HEK293T (cell line): ENCODE measurements around the gene PARD6A.

Experiments used
- CTCF ChIA-PET: fragments of 350-600 bp; formaldehyde crosslinking; extraction: SDS; loops from one replicate; lab custom pipeline; 2021; ENCODE audit warnings: antibody characterized with exemption, inconsistent platforms; lab: Yijun Ruan, JAX
- POLR2A ChIA-PET: fragments of 350-600 bp; formaldehyde crosslinking; extraction: SDS; loops from one replicate; lab custom pipeline; 2020; ENCODE audit warnings: antibody characterized with exemption, inconsistent platforms; lab: Yijun Ruan, JAX
- DNase-seq: peaks from one replicate; pipeline ENCODE4 v3.0.0; 2012; ENCODE audit warnings: mixed read lengths; ENCODE audit errors: extremely low spot score
- ARNT ChIP-seq: fragments of 450-650 bp; IDR thresholded peaks from 2 replicates; pipeline ENCODE4 v1.6.1; 2017; ENCODE audit warnings: mild to moderate bottlenecking
- BHLHE40 ChIP-seq: fragments of 450-650 bp; IDR thresholded peaks from 2 replicates; pipeline ENCODE4 v1.6.1; 2016; ENCODE audit warnings: mild to moderate bottlenecking, moderate library complexity, borderline replicate concordance
- CTBP1 ChIP-seq: fragments of 450-650 bp; IDR thresholded peaks from 2 replicates; pipeline ENCODE4 v1.6.1; 2016; ENCODE audit warnings: borderline replicate concordance
- ELF4 ChIP-seq: fragments of 450-650 bp; IDR thresholded peaks from 2 replicates; pipeline ENCODE4 v1.6.1; 2017; ENCODE audit warnings: antibody characterized with exemption
- FOXA1 ChIP-seq: fragments of 450-650 bp; IDR thresholded peaks from 2 replicates; pipeline ENCODE4 v1.6.1; 2016; ENCODE audit warnings: mild to moderate bottlenecking
- FOXK2 ChIP-seq: fragments of 450-650 bp; IDR thresholded peaks from 2 replicates; pipeline ENCODE4 v1.6.1; 2016; ENCODE audit warnings: mild to moderate bottlenecking
- FOXM1 ChIP-seq: fragments of 450-650 bp; IDR thresholded peaks from 2 replicates; pipeline ENCODE4 v1.6.1; 2017; ENCODE audit warnings: mild to moderate bottlenecking, borderline replicate concordance
- HDGF ChIP-seq: fragments of 450-650 bp; IDR thresholded peaks from 2 replicates; pipeline ENCODE4 v1.6.1; 2017; ENCODE audit warnings: antibody characterized with exemption, borderline replicate concordance
- L3MBTL2 ChIP-seq: fragments of 450-650 bp; conservative IDR thresholded peaks from 2 replicates; pipeline ENCODE4 v1.6.1; 2016; ENCODE audit warnings: mild to moderate bottlenecking
- LEF1 ChIP-seq: fragments of 450-650 bp; IDR thresholded peaks from 2 replicates; pipeline ENCODE4 v1.6.1; 2017; ENCODE audit warnings: mild to moderate bottlenecking, borderline replicate concordance
- NFRKB ChIP-seq: fragments of 450-650 bp; IDR thresholded peaks from 2 replicates; pipeline ENCODE4 v1.6.1; 2016; ENCODE audit warnings: mild to moderate bottlenecking, moderate library complexity
- PKNOX1 ChIP-seq: fragments of 450-650 bp; IDR thresholded peaks from 2 replicates; pipeline ENCODE4 v1.6.1; 2016
- SP1 ChIP-seq: fragments of 450-650 bp; IDR thresholded peaks from 2 replicates; pipeline ENCODE4 v1.6.1; 2017
- SUZ12 ChIP-seq: fragments of 450-650 bp; IDR thresholded peaks from 2 replicates; pipeline ENCODE4 v1.6.1; 2016; ENCODE audit warnings: mild to moderate bottlenecking
- TARDBP ChIP-seq: fragments of 450-650 bp; IDR thresholded peaks from 2 replicates; pipeline ENCODE4 v1.6.1; 2016
- ZNF384 ChIP-seq: fragments of 450-650 bp; IDR thresholded peaks from 2 replicates; pipeline ENCODE4 v1.6.1; 2016

The PARD6A gene

DNA sequence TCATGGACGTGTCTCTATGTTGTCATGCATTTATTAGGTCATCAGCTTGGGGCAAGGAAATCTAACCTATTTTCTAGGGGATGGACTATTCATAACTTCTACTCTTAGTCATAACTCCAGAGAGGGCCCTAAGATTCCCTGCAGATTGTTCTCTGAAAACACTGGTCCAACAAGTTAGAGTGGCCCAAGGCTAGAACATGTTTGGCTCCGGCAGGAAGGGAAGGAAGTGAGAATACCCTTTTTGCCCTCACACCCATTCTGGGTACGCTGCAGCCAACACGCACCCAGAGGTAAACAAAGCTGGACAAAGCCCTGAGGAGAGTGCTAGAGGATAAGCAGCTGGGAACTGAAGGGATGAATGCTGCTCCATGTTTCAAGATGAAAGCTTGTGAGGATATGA is 15.8 kb downstream of the PARD6A start:
- DNase-seq: no peak
- TF ChIP-seq FOXA1: no peak
- no peak for TF ChIP-seq SP1
- no peak for TF ChIP-seq LEF1
- TF ChIP-seq FOXK2: no peak
- no peak for TF ChIP-seq PKNOX1
- TF ChIP-seq NFRKB: no peak
- no peak for TF ChIP-seq BHLHE40
- TF ChIP-seq TARDBP: no peak
- no peak for TF ChIP-seq ELF4
- no peak for TF ChIP-seq L3MBTL2
- no peak for TF ChIP-seq ARNT
- TF ChIP-seq SUZ12: no peak
- TF ChIP-seq CTBP1: no peak
- no peak for TF ChIP-seq HDGF
- no peak for TF ChIP-seq FOXM1
- ChIA-PET POLR2A (interaction anchor here (1.0 kb wide), 2 partner anchors 43 to 106 kb away, joined by 3 read pairs; partner anchors contain the start of gene GFOD2), CTCF (no interaction called here)

- ChIA-PET POLR2A (interaction anchor here (1.0 kb wide), 2 partner anchors 42 to 106 kb away, joined by 3 read pairs; partner anchors contain the start of gene GFOD2), CTCF (no interaction called here)
- TF ChIP-seq BHLHE40 (no peak), HDGF (no peak), L3MBTL2 (no peak), TARDBP (no peak), FOXA1 (no peak), FOXM1 (no peak), FOXK2 (no peak), CTBP1 (no peak), ELF4 (no peak), SP1 (no peak), SUZ12 (no peak)
- no peak for DNase-seq
These were observed 16.2 kb downstream of the PARD6A start for GRCh38 chr16:67676939-67677338.

- CTCF ChIA-PET: no interaction called here
- POLR2A ChIA-PET: interaction anchor here (1.3 kb wide), 1 partner anchor 41 kb away, joined by 5 read pairs; the partner anchor contains the start of gene GFOD2
- DNase-seq: no peak
- TF ChIP-seq ELF4: no peak
- TF ChIP-seq TARDBP: no peak
- no peak for TF ChIP-seq ARNT
- TF ChIP-seq NFRKB: no peak
- no peak for TF ChIP-seq FOXM1
- no peak for TF ChIP-seq BHLHE40
- no peak for TF ChIP-seq SP1
- no peak for TF ChIP-seq PKNOX1
- no peak for TF ChIP-seq FOXA1
- TF ChIP-seq ZNF384: no peak
- TF ChIP-seq LEF1: no peak
- TF ChIP-seq L3MBTL2: no peak
- no peak for TF ChIP-seq HDGF
- no peak for TF ChIP-seq SUZ12
- no peak for TF ChIP-seq FOXK2
- TF ChIP-seq CTBP1: no peak
These were observed 17.0 kb downstream of the PARD6A start for GRCh38 chr16:67677712-67678111.

GRCh38 chr16:67678354-67679023 is 17.7 kb downstream of the PARD6A start:
- CTCF ChIA-PET: interaction anchor here (0.6 kb wide), 1 partner anchor 15 kb away, joined by 3 read pairs; no protein-coding TSS in a partner anchor
- TF ChIP-seq L3MBTL2 (no peak), PKNOX1 (peak; percentile 87), ZNF384 (peak; percentile 66; the same call in 1 of the 2 replicates)
- POLR2A ChIA-PET: interaction anchor here (1.3 to 2.1 kb wide), 2 partner anchors 40 to 41 kb away, joined by 5 to 6 read pairs; partner anchors contain the start of gene GFOD2
- peak; percentile 42 for DNase-seq

GRCh38 chr16:67679935-67680897 is 19.5 kb downstream of the PARD6A start:
- ChIA-PET CTCF (no interaction called here), POLR2A (interaction anchor here (2.1 kb wide), 1 partner anchor 39 kb away, joined by 6 read pairs; the partner anchor contains the start of gene GFOD2)
- TF ChIP-seq NFRKB: no peak
- no peak for TF ChIP-seq ELF4
- TF ChIP-seq BHLHE40: no peak
- no peak for TF ChIP-seq SP1
- no peak for TF ChIP-seq FOXA1
- no peak for TF ChIP-seq CTBP1
- TF ChIP-seq SUZ12: no peak
- no peak for TF ChIP-seq ZNF384
- TF ChIP-seq HDGF: no peak
- TF ChIP-seq PKNOX1: no peak
- TF ChIP-seq FOXK2: no peak
- no peak for TF ChIP-seq FOXM1
- TF ChIP-seq L3MBTL2: no peak
- no peak for TF ChIP-seq ARNT
- no peak for TF ChIP-seq TARDBP
- no peak for DNase-seq
